ENCODE data around the gene CD70.

GRCh38 chr19:6608940-6609339 is 18.0 kb upstream of the CD70 start:
- TF ChIP-seq GABPA (IDR thresholded peaks at IDR 0.05; ENCODE audit: low read depth) = no peak
- TF ChIP-seq CTCF (IDR thresholded peaks at IDR 0.05; ENCODE audit: insufficient read depth, low read length) = no peak
- no peak for TF ChIP-seq POLR2AphosphoS5 (IDR thresholded peaks at IDR 0.05; ENCODE audit: low read depth)
- no peak for TF ChIP-seq REST (IDR thresholded peaks at IDR 0.05; ENCODE audit: insufficient replicate concordance, low read depth)
- TF ChIP-seq SPI1 (IDR thresholded peaks at IDR 0.05; ENCODE audit: borderline replicate concordance, low read depth) = no peak
